Neural progenitor cell (in vitro differentiated cells): Measurements from ENCODE around the gene STRA8. TPM values are rescaled to one million over a fixed set of nuclear protein-coding genes. Genes with fewer than 3 reads are reported as not detected.

Experiments used
- DNase-seq: peaks from one replicate; pipeline ENCODE4 v3.0.0-alpha.2; 2016; ENCODE audit warnings: low spot score
- H2AFZ ChIP-seq: fragments of 200-600 bp; sonication (generic); replicated peaks from 2 replicates; pipeline ENCODE4 v1.6.1; 2016; ENCODE audit warnings: antibody characterized with exemption
- H3F3A ChIP-seq: fragments of 200-600 bp; sonication (generic); 2 replicates; pipeline ENCODE4 v1.6.1; 2016; ENCODE audit warnings: antibody characterized with exemption, low read depth
- H3K27ac ChIP-seq: fragments of 200-600 bp; sonication (generic); 2 replicates; pipeline ENCODE4 v1.5.1; 2016; ENCODE audit warnings: mild to moderate bottlenecking
- H3K27me3 ChIP-seq: fragments of 200-600 bp; sonication (generic); 2 replicates; pipeline ENCODE4 v1.6.1; 2016; ENCODE audit warnings: mild to moderate bottlenecking, moderate library complexity
- H3K36me3 ChIP-seq: fragments of 200-600 bp; sonication (generic); 2 replicates; pipeline ENCODE4 v1.5.1; 2016
- H3K4me1 ChIP-seq: fragments of 200-600 bp; sonication (generic); 2 replicates; pipeline ENCODE4 v1.6.1; 2016; ENCODE audit warnings: mixed run types
- H3K4me2 ChIP-seq: fragments of 200-600 bp; sonication (generic); 2 replicates; pipeline ENCODE4 v1.6.1; 2016
- H3K4me3 ChIP-seq: fragments of 200-600 bp; sonication (generic); 2 replicates; pipeline ENCODE4 v1.5.1; 2016
- H3K79me2 ChIP-seq: fragments of 200-600 bp; sonication (generic); 2 replicates; pipeline ENCODE4 v1.6.1; 2016; ENCODE audit warnings: low read depth
- H3K9ac ChIP-seq: fragments of 200-600 bp; sonication (generic); 2 replicates; pipeline ENCODE4 v1.6.1; 2016
- H3K9me3 ChIP-seq: fragments of 200-600 bp; sonication (generic); 2 replicates; pipeline ENCODE4 v1.5.1; 2016; ENCODE audit warnings: low read depth
- H4K20me1 ChIP-seq: fragments of 200-600 bp; sonication (generic); 2 replicates; pipeline ENCODE4 v1.6.1; 2016; ENCODE audit warnings: low read depth
- H3K27ac Mint-ChIP-seq: 3 replicates; pipeline ENCODE4 v1.8.0; 2021; ENCODE audit warnings: mixed read lengths
- H3K27me3 Mint-ChIP-seq: 2 replicates; pipeline ENCODE4 v1.8.0; 2022; ENCODE audit warnings: low read depth, mild to moderate bottlenecking, inconsistent platforms, moderate library complexity, mixed read lengths; ENCODE audit not compliant: insufficient read depth
- H3K36me3 Mint-ChIP-seq: 3 replicates; pipeline ENCODE4 v1.8.0; 2021; ENCODE audit warnings: mixed read lengths
- H3K4me1 Mint-ChIP-seq: 3 replicates; pipeline ENCODE4 v1.8.0; 2021; ENCODE audit warnings: mixed read lengths
- H3K4me3 Mint-ChIP-seq: 3 replicates; pipeline ENCODE4 v1.8.0; 2021; ENCODE audit warnings: mild to moderate bottlenecking, moderate library complexity, mixed read lengths
- H3K9me3 Mint-ChIP-seq: 3 replicates; pipeline ENCODE4 v1.8.0; 2020; ENCODE audit warnings: mixed read lengths
- CTCF ChIP-seq: fragments of 200-600 bp; sonication (generic); IDR thresholded peaks from 2 replicates; pipeline ENCODE4 v1.5.1; 2017; ENCODE audit warnings: antibody characterized with exemption, mild to moderate bottlenecking
- EZH2 ChIP-seq: fragments of 200-600 bp; sonication (generic); IDR thresholded peaks from 2 replicates; pipeline ENCODE4 v1.6.1; 2017; ENCODE audit warnings: antibody characterized with exemption, mild to moderate bottlenecking, moderate library complexity
- EZH2phosphoT487 ChIP-seq: fragments of 200-600 bp; sonication (generic); IDR thresholded peaks from 2 replicates; pipeline ENCODE4 v1.6.1; 2017; ENCODE audit warnings: antibody characterized with exemption
- total RNA-seq: library from RNA; depleted of rRNA; stranded (reverse); fragments of >200 nt; gene quantifications from 2 replicates; pipeline ENCODE4 v1.2.3, GENCODE V29; 2015; ENCODE audit warnings: low replicate concordance

STRA8 gene
- total RNA-seq, 1 donor from 2014 or later = not detected

DNA sequence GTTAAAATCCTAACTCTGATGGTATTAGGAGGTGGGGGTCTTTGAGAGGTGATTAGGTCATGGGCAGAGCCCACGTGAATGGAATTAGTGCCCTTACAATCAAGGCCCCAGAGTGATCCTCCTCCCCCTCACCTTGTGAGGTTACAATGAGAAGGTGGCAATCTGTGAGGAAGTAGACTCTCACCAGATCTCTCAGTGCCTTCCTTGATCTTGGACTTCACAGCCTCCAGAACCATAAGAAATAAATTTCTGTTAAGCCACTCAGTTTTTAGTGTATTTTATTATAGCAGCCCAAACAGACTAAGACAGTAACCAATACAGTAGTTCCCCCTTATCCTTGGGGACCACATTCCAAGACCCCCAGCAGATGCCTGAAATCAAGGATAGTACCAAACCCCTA lies 32.0 kb downstream of the STRA8 start:
- Histone ChIP-seq H3K9me3 (no peaks in the 10 kb centered on the region), H3K4me3 (no peak overlapping the region), H2AFZ (no peak overlapping the region), H3K9ac (no peak overlapping the region), H3F3A (no peaks in the 10 kb centered on the region), H4K20me1 (no peaks in the 10 kb centered on the region), H3K79me2 (no peaks in the 10 kb centered on the region), H3K36me3 (no peaks in the 10 kb centered on the region), H3K27ac (no peak overlapping the region), H3K4me2 (no peak overlapping the region), H3K4me1 (no peaks in the 10 kb centered on the region), H3K27me3 (no peaks in the 10 kb centered on the region)
- no peak overlapping the region for H3K4me3 Mint-ChIP-seq
- no peak for DNase-seq
- no peak overlapping the region for H3K27ac Mint-ChIP-seq
- peaks cover 10% of the 10 kb centered on the region for H3K27me3 Mint-ChIP-seq
- H3K4me1 Mint-ChIP-seq = peaks cover 13% of the 10 kb centered on the region
- TF ChIP-seq CTCF (no peak), EZH2phosphoT487 (no peak), EZH2 (no peak)
- peaks cover 19% of the 10 kb centered on the region for H3K9me3 Mint-ChIP-seq
- no peaks in the 10 kb centered on the region for H3K36me3 Mint-ChIP-seq

GRCh38 chr7:135269921-135270320 lies 36.3 kb downstream of the STRA8 start:
- no peaks in the 10 kb centered on the region for H3K27me3 ChIP-seq
- no peak overlapping the region for H3K9ac ChIP-seq
- H3K4me3 Mint-ChIP-seq = no peak overlapping the region
- no peaks in the 10 kb centered on the region for H4K20me1 ChIP-seq
- peaks cover 12% of the 10 kb centered on the region for H3K27me3 Mint-ChIP-seq
- H3K4me3 ChIP-seq = no peak overlapping the region
- TF ChIP-seq CTCF = no peak
- no peak for TF ChIP-seq EZH2phosphoT487
- TF ChIP-seq EZH2 = no peak
- H2AFZ ChIP-seq = no peak overlapping the region
- no peaks in the 10 kb centered on the region for H3F3A ChIP-seq
- no peaks in the 10 kb centered on the region for H3K79me2 ChIP-seq
- DNase-seq = no peak
- H3K9me3 Mint-ChIP-seq = peaks cover 19% of the 10 kb centered on the region
- no peak overlapping the region for H3K27ac Mint-ChIP-seq
- no peaks in the 10 kb centered on the region for H3K4me1 ChIP-seq
- H3K36me3 Mint-ChIP-seq = no peaks in the 10 kb centered on the region
- no peaks in the 10 kb centered on the region for H3K36me3 ChIP-seq
- H3K4me1 Mint-ChIP-seq = peaks cover 6% of the 10 kb centered on the region
- no peak overlapping the region for H3K4me2 ChIP-seq
- H3K9me3 ChIP-seq = no peaks in the 10 kb centered on the region
- no peak overlapping the region for H3K27ac ChIP-seq

DNA sequence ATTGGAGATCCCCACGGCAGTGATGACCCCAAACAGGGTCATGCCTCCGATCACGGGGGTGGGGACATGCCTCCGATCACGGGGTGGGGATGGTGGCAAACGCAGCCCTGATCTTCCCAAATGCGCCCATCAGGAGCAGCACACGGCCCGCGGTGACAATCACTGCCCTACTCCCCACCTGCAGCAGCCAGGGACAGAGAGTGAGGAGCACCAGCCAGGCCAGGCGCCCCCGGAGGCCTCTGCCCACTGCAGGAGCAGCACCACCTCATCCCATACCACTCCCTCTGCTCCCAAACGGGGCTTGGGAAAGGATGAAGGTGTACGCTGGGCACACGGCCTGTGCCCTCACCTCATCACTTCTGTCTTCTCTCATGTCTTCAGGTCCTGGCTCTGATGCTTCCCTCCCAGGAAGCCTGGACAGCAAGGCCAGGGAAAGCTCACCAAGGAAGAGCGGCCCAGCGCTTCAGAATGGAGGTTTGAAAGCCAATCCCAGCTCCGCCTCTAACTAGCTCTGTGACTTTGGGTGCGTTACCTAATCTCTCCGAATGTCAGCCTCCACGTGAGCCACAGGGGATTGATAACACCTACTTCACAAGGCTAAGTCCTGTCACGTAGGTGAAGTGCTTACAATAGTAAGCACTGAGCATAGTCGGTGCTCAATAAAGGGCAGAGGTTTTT lies 37.1 kb downstream of the STRA8 start:
- no peaks in the 10 kb centered on the region for H4K20me1 ChIP-seq
- Mint-ChIP-seq H3K27ac (no peak overlapping the region), H3K9me3 (peaks cover 18% of the 10 kb centered on the region), H3K4me3 (no peak overlapping the region), H3K27me3 (peaks cover 12% of the 10 kb centered on the region), H3K4me1 (peaks cover 6% of the 10 kb centered on the region), H3K36me3 (no peaks in the 10 kb centered on the region)
- H3K36me3 ChIP-seq = no peaks in the 10 kb centered on the region
- H3K79me2 ChIP-seq = no peaks in the 10 kb centered on the region
- H3K27me3 ChIP-seq = no peaks in the 10 kb centered on the region
- no peak overlapping the region for H2AFZ ChIP-seq
- no peak overlapping the region for H3K4me3 ChIP-seq
- no peak overlapping the region for H3K27ac ChIP-seq
- no peak overlapping the region for H3K9ac ChIP-seq
- H3F3A ChIP-seq = no peaks in the 10 kb centered on the region
- H3K4me1 ChIP-seq = no peaks in the 10 kb centered on the region
- TF ChIP-seq EZH2 (no peak), CTCF (no peak), EZH2phosphoT487 (no peak)
- no peak overlapping the region for H3K4me2 ChIP-seq
- DNase-seq = no peak
- H3K9me3 ChIP-seq = no peaks in the 10 kb centered on the region
